GM11168 (cell line): ENCODE results near the gene WFDC9.
"Not testable (repeated sequence)": the region's sequence is repeated elsewhere in the genome, so short reads cannot be mapped to it uniquely, and the experiment has no call there.

Source experiments
- in situ Hi-C: fragments of 300-500 bp; cut with MboI; formaldehyde crosslinking; loops from one replicate; pipeline ENCODE4 v1.12.0; 2022; ENCODE audit warnings: low sequenced_read_pairs; ENCODE audit not compliant: unreplicated experiment

Gene WFDC9

GRCh38 chr20:45631184-45631583, at the start of gene WFDC9:
WFDC9 (minus strand) TSS chr20:45631284; CDS start chr20:45610181, 21,103 bp downstream.
- in situ Hi-C loops, result no loop called here

GRCh38 chr20:45679650-45680049, 48.6 kb upstream of the WFDC9 start:
- in situ Hi-C loops, result no loop called here

- in situ Hi-C loops, result no loop called here
Measured at GRCh38 chr20:45672765-45673164, 41.7 kb upstream of the WFDC9 start.

- in situ Hi-C loops, result no loop called here
Measured at GRCh38 chr20:45670139-45670538, 39.1 kb upstream of the WFDC9 start, which contains the start of gene WFDC11. WFDC11 (minus strand) TSS chr20:45670239; CDS start chr20:45650600, 19,639 bp downstream.

GRCh38 chr20:45657038-45657437, 26.0 kb upstream of the WFDC9 start:
- in situ Hi-C loops, result not testable (repeated sequence)

- in situ Hi-C loops, result not testable (repeated sequence)
Measured at GRCh38 chr20:45651726-45652125, 20.6 kb upstream of the WFDC9 start.

GRCh38 chr20:45649312-45649863, 18.3 kb upstream of the WFDC9 start:
- in situ Hi-C loops, result no loop called here

GRCh38 chr20:45647441-45648050, 16.5 kb upstream of the WFDC9 start:
- in situ Hi-C loops, result no loop called here

- in situ Hi-C loops, result no loop called here
Measured at GRCh38 chr20:45646875-45647274, 15.8 kb upstream of the WFDC9 start.

- in situ Hi-C loops, result not testable (repeated sequence)
Measured at GRCh38 chr20:45645869-45646268, 14.8 kb upstream of the WFDC9 start.

GRCh38 chr20:45641076-45641475, 10.0 kb upstream of the WFDC9 start:
- in situ Hi-C loops, result not testable (repeated sequence)

GRCh38 chr20:45639687-45640086, 8.6 kb upstream of the WFDC9 start:
- in situ Hi-C loops, result no loop called here

GRCh38 chr20:45636513-45636912, 5.4 kb upstream of the WFDC9 start:
- in situ Hi-C loops, result no loop called here

GRCh38 chr20:45630371-45630770, 713 bp downstream of the WFDC9 start:
- in situ Hi-C loops, result no loop called here

- in situ Hi-C loops, result no loop called here
Measured at GRCh38 chr20:45629496-45630100, 1.5 kb downstream of the WFDC9 start, which contains the start of gene WFDC10A. WFDC10A (plus strand) TSS chr20:45629739; CDS start chr20:45629814, 75 bp downstream.

GRCh38 chr20:45626540-45626939, 4.5 kb downstream of the WFDC9 start:
- in situ Hi-C loops, result no loop called here

- in situ Hi-C loops, result no loop called here
Measured at GRCh38 chr20:45621593-45621992, 9.5 kb downstream of the WFDC9 start.

- in situ Hi-C loops, result no loop called here
Measured at GRCh38 chr20:45617591-45617990, 13.5 kb downstream of the WFDC9 start.

- in situ Hi-C loops, result no loop called here
Measured at GRCh38 chr20:45612314-45612713, 18.8 kb downstream of the WFDC9 start.

GRCh38 chr20:45611054-45611453, 20.0 kb downstream of the WFDC9 start:
- in situ Hi-C loops, result no loop called here

- in situ Hi-C loops, result no loop called here
Measured at GRCh38 chr20:45607810-45608209, 23.3 kb downstream of the WFDC9 start.
